ENCODE data around the gene KIAA1549.

KIAA1549 gene

DNA sequence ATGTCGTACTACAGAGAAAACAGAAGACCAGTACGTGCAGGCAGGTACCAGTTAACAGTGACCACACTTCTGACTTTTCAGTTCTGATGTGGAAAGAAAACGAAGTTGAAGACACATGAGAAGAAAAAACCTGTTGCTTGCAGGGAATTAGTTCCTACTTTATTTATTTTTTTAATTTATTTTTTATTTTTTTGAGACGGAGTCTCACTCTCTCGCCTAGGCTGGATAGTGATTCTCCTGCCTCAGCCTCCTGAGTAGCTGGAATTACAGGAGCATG lies 109.4 kb downstream of the KIAA1549 start:
- H3K9ac ChIP-seq (ENCODE audit: low read length), result no peak overlapping the region
- no peak overlapping the region for H3K27ac ChIP-seq (ENCODE audit: low read length)
- no peaks in the 10 kb centered on the region for H3K4me1 ChIP-seq (ENCODE audit: low read length)
- no peaks in the 10 kb centered on the region for H3K36me3 ChIP-seq (replicated peaks; ENCODE audit: low read depth, low read length)
- H3K4me3 ChIP-seq (ENCODE audit: low read length), result no peak overlapping the region
- TF ChIP-seq, protein P1, sequence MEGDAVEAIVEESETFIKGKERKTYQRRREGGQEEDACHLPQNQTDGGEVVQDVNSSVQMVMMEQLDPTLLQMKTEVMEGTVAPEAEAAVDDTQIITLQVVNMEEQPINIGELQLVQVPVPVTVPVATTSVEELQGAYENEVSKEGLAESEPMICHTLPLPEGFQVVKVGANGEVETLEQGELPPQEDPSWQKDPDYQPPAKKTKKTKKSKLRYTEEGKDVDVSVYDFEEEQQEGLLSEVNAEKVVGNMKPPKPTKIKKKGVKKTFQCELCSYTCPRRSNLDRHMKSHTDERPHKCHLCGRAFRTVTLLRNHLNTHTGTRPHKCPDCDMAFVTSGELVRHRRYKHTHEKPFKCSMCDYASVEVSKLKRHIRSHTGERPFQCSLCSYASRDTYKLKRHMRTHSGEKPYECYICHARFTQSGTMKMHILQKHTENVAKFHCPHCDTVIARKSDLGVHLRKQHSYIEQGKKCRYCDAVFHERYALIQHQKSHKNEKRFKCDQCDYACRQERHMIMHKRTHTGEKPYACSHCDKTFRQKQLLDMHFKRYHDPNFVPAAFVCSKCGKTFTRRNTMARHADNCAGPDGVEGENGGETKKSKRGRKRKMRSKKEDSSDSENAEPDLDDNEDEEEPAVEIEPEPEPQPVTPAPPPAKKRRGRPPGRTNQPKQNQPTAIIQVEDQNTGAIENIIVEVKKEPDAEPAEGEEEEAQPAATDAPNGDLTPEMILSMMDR (IDR thresholded peaks at IDR 0.05; ENCODE audit: low read depth, low read length), result no peak
- TF ChIP-seq EZH2phosphoT487 (IDR thresholded peaks at IDR 0.05; ENCODE audit: low read depth), result no peak
- H3K9me3 ChIP-seq (ENCODE audit: insufficient read depth, low read length), result no peaks in the 10 kb centered on the region
- H4K20me1 ChIP-seq (ENCODE audit: insufficient read depth, low read length), result no peaks in the 10 kb centered on the region
- no peak overlapping the region for H2AFZ ChIP-seq (ENCODE audit: low read depth, low read length)
- no peaks in the 10 kb centered on the region for H3K79me2 ChIP-seq (ENCODE audit: low read length)
- H3K4me2 ChIP-seq (ENCODE audit: low read length), result no peak overlapping the region
- no peaks in the 10 kb centered on the region for H3K27me3 ChIP-seq (ENCODE audit: low read depth, low read length)

DNA sequence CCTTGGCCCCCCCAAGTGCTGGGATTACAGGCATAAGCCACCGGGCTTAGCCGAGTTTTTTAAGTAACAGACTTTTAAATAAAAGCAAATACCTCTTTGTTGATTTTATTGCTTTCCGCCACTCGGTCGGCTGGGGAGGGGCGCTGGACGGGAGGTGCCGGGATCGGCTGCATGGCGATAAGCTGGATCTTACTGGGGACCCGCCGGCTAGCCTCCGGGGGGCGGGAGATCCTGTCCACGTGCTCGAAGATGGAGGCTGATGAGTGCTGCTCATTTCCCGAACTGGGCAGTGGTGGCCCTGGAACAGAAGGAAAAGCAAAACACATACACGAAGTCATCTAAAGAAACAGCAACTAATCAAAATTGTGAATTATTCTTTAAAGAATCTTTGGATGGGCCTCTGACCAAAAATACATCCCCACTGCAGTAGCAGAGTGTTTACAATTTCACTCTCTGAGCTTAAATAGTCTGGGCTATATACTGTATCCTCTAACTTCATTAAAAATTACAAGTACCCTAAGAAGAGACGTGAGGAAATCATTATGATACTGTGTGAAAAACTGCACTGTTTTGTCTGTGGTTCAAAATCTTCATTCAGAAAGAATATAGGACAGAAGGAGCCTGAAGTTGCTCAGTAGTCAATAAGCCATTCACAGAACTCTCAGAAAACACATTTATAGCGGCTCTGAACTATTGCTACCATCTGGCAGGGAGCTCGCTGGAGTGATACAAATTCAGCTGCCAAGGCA lies 110.0 kb downstream of the KIAA1549 start:
- Histone ChIP-seq H3K4me3 (ENCODE audit: low read length) (no peak overlapping the region), H3K4me2 (ENCODE audit: low read length) (no peak overlapping the region), H3K9ac (ENCODE audit: low read length) (no peak overlapping the region), H3K79me2 (ENCODE audit: low read length) (no peaks in the 10 kb centered on the region), H3K27me3 (ENCODE audit: low read depth, low read length) (no peaks in the 10 kb centered on the region), H4K20me1 (ENCODE audit: insufficient read depth, low read length) (no peaks in the 10 kb centered on the region), H2AFZ (ENCODE audit: low read depth, low read length) (no peak overlapping the region), H3K27ac (ENCODE audit: low read length) (no peak overlapping the region), H3K4me1 (ENCODE audit: low read length) (peaks cover 2% of the 10 kb centered on the region; the same call in 1 of the 2 replicates), H3K9me3 (ENCODE audit: insufficient read depth, low read length) (no peaks in the 10 kb centered on the region), H3K36me3 (replicated peaks; ENCODE audit: low read depth, low read length) (no peaks in the 10 kb centered on the region)
- TF ChIP-seq EZH2phosphoT487 (IDR thresholded peaks at IDR 0.05; ENCODE audit: low read depth), result no peak
- TF ChIP-seq, protein P1 (IDR thresholded peaks at IDR 0.05; ENCODE audit: low read depth, low read length), result no peak

DNA sequence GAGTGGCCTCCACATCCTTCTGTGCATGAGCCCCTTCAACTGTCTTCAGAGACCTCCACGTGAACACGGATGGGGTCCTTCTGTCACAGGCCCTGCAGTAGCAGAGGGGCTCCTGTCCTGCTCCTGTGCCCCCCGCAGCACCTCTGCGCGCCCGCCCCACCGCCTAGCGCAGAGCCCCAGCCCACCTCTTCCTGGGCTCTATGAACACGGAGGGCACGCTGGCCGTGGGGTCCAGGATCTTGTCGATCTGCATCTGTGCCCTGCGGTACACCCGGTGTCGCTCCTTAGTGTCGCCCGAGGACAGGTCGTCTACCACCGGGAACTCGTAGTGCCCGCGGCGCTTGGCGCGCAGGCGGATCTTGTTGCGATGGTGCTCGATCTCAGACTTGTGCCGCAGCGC lies 111.8 kb downstream of the KIAA1549 start:
- Histone ChIP-seq H3K4me3 (ENCODE audit: low read length) (no peak overlapping the region), H3K9me3 (ENCODE audit: insufficient read depth, low read length) (no peaks in the 10 kb centered on the region), H3K79me2 (ENCODE audit: low read length) (no peaks in the 10 kb centered on the region), H3K27me3 (ENCODE audit: low read depth, low read length) (no peaks in the 10 kb centered on the region), H2AFZ (ENCODE audit: low read depth, low read length) (no peak overlapping the region), H3K4me2 (ENCODE audit: low read length) (no peak overlapping the region), H3K4me1 (ENCODE audit: low read length) (peaks cover 5% of the 10 kb centered on the region; the same call in 1 of the 2 replicates), H3K9ac (ENCODE audit: low read length) (no peak overlapping the region), H4K20me1 (ENCODE audit: insufficient read depth, low read length) (no peaks in the 10 kb centered on the region), H3K27ac (ENCODE audit: low read length) (no peak overlapping the region), H3K36me3 (replicated peaks; ENCODE audit: low read depth, low read length) (no peaks in the 10 kb centered on the region)
- TF ChIP-seq, protein P1 (IDR thresholded peaks at IDR 0.05; ENCODE audit: low read depth, low read length), result no peak
- TF ChIP-seq EZH2phosphoT487 (IDR thresholded peaks at IDR 0.05; ENCODE audit: low read depth), result no peak

DNA sequence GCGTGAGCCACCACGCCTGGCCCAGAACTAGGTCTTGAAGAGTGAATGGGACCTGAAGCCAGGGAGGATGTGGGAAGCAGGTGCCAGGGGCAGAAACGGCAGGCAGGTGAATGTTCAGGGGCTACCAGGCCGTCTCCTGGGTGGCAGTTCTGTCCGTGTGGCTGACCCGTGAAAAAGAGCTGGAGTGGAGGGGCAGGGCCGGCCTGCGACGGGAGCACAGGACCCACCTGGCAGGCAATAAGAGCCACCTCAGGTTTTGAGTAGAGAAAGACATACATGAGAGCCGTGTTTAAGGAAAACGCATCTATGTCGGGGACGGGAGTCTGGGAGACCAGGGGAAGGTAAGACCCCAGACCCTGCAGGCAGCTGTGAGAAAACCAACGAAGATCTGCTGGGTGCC lies 112.5 kb downstream of the KIAA1549 start:
- Histone ChIP-seq H3K9ac (ENCODE audit: low read length) (no peak overlapping the region), H3K27me3 (ENCODE audit: low read depth, low read length) (no peaks in the 10 kb centered on the region), H3K4me1 (ENCODE audit: low read length) (peaks cover 5% of the 10 kb centered on the region; the same call in 1 of the 2 replicates), H2AFZ (ENCODE audit: low read depth, low read length) (no peak overlapping the region), H3K9me3 (ENCODE audit: insufficient read depth, low read length) (no peaks in the 10 kb centered on the region), H3K27ac (ENCODE audit: low read length) (no peak overlapping the region), H3K36me3 (replicated peaks; ENCODE audit: low read depth, low read length) (no peaks in the 10 kb centered on the region), H3K4me3 (ENCODE audit: low read length) (no peak overlapping the region), H3K4me2 (ENCODE audit: low read length) (no peak overlapping the region), H3K79me2 (ENCODE audit: low read length) (no peaks in the 10 kb centered on the region), H4K20me1 (ENCODE audit: insufficient read depth, low read length) (no peaks in the 10 kb centered on the region)
- TF ChIP-seq EZH2phosphoT487 (IDR thresholded peaks at IDR 0.05; ENCODE audit: low read depth), result no peak
- TF ChIP-seq, protein P1 (IDR thresholded peaks at IDR 0.05; ENCODE audit: low read depth, low read length), result no peak

Measured in OCI-LY3 (cell line).